Osteoblast (primary cell): Measurements from ENCODE around the gene RNF14. TPM values are rescaled to one million over a fixed set of nuclear protein-coding genes. Genes with fewer than 3 reads are reported as not detected.

Experiments
- DNase-seq: peaks from one replicate; pipeline ENCODE4 v3.0.0; 2011; ENCODE audit warnings: low spot score, mixed read lengths; ENCODE audit not compliant: insufficient read length; ENCODE audit errors: missing footprints
- H2AFZ ChIP-seq: 2 replicates; pipeline ENCODE4 v1.6.0; 2011; ENCODE audit warnings: mild to moderate bottlenecking, low read length
- H3K27ac ChIP-seq: 2 replicates; pipeline ENCODE4 v1.5.1; 2011; ENCODE audit warnings: mild to moderate bottlenecking, low read depth, low read length, moderate library complexity
- H3K27me3 ChIP-seq: 2 replicates; pipeline ENCODE4 v1.6.0; 2012; ENCODE audit warnings: mild to moderate bottlenecking, control low read depth, inconsistent platforms, low read length, moderate library complexity; ENCODE audit not compliant: insufficient read depth
- H3K36me3 ChIP-seq: 2 replicates; pipeline ENCODE4 v1.5.1; 2011; ENCODE audit warnings: mild to moderate bottlenecking, low read length, control low read depth, moderate library complexity; ENCODE audit not compliant: insufficient read depth
- H3K4me1 ChIP-seq: 2 replicates; pipeline ENCODE4 v1.5.1; 2011; ENCODE audit warnings: mild to moderate bottlenecking, low read length, control low read depth, moderate library complexity; ENCODE audit not compliant: insufficient read depth
- H3K4me2 ChIP-seq: 2 replicates; pipeline ENCODE4 v1.6.0; 2011; ENCODE audit warnings: mild to moderate bottlenecking, low read length; ENCODE audit not compliant: insufficient read depth
- H3K4me3 ChIP-seq: fragments of 200-600 bp; sonication (generic); 3 replicates; pipeline ENCODE4 v1.5.1; 2012; ENCODE audit warnings: mild to moderate bottlenecking, low read length, inconsistent platforms; ENCODE audit not compliant: insufficient read depth
- H3K79me2 ChIP-seq: 2 replicates; pipeline ENCODE4 v1.6.0; 2012; ENCODE audit warnings: mild to moderate bottlenecking, low read length, control low read depth, inconsistent platforms; ENCODE audit not compliant: insufficient read depth
- H3K9me3 ChIP-seq: 2 replicates; pipeline ENCODE4 v1.5.1; 2011; ENCODE audit warnings: low read depth, low read length, control low read depth
- H4K20me1 ChIP-seq: 2 replicates; pipeline ENCODE4 v1.6.0; 2012; ENCODE audit warnings: mild to moderate bottlenecking, low read length, control low read depth; ENCODE audit not compliant: insufficient read depth
- total RNA-seq: library from RNA; depleted of rRNA; stranded (reverse); fragments of >200 nt; gene quantifications from 2 replicates; pipeline ENCODE4 v1.2.3, GENCODE V29; 2012
- TF ChIP-seq, protein P1 (sequence below): IDR thresholded peaks from 2 replicates; pipeline ENCODE4 v1.5.1; 2011; ENCODE audit warnings: mild to moderate bottlenecking, low read depth, low read length, moderate library complexity; ENCODE audit errors: extremely low read depth

Gene RNF14
- total RNA-seq, 1 donor: 90.8 TPM

- Histone ChIP-seq H3K36me3 (peaks cover 10% of the 10 kb centered on the region), H3K4me1 (peaks cover 32% of the 10 kb centered on the region), H4K20me1 (peaks cover 3% of the 10 kb centered on the region), H3K27ac (peak overlapping the region; percentile 86), H3K79me2 (peaks cover 16% of the 10 kb centered on the region), H3K27me3 (no peaks in the 10 kb centered on the region), H3K9me3 (no peaks in the 10 kb centered on the region), H2AFZ (peak overlapping the region; percentile 40), H3K4me2 (peak overlapping the region; percentile 87), H3K4me3 (no peak overlapping the region)
- DNase-seq: peak; percentile 92
- TF ChIP-seq, protein P1, sequence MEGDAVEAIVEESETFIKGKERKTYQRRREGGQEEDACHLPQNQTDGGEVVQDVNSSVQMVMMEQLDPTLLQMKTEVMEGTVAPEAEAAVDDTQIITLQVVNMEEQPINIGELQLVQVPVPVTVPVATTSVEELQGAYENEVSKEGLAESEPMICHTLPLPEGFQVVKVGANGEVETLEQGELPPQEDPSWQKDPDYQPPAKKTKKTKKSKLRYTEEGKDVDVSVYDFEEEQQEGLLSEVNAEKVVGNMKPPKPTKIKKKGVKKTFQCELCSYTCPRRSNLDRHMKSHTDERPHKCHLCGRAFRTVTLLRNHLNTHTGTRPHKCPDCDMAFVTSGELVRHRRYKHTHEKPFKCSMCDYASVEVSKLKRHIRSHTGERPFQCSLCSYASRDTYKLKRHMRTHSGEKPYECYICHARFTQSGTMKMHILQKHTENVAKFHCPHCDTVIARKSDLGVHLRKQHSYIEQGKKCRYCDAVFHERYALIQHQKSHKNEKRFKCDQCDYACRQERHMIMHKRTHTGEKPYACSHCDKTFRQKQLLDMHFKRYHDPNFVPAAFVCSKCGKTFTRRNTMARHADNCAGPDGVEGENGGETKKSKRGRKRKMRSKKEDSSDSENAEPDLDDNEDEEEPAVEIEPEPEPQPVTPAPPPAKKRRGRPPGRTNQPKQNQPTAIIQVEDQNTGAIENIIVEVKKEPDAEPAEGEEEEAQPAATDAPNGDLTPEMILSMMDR: no peak
Observed at GRCh38 chr5:142013734-142014521, 45.0 kb downstream of the RNF14 start.

DNA sequence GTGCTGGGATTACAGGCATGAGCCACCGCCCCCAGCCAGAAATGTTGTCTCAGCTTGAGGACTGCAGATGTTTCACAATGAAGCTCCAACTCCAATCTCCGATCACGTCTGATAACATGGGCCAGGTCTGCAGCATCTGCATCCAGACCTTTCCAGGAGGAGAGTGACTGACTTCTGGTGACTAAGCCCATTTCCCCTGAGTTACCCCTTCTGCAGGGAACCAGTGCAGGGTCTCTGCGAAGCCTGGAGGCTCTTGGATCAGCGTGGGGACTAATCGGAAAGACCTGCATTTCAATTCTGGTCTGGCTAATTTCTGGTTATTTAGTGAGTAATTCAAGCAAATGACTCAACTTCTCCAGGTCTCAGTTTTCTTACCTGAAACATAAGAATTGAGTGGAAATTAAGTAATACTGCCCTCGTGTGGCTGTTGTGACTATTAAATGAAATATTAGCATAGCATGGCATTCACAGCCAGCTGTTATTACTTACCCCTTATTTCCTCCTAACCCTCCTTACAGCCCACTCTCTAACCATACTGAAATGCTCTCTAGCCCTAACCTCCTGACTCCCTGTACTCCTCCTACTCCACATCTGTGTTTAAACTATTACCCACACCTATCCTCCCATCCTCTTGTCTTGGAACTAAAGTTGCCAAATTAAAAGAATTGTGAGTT lies 46.1 kb downstream of the RNF14 start:
- TF ChIP-seq, protein P1: peak; percentile 61
- H3K36me3 ChIP-seq: peaks cover 4% of the 10 kb centered on the region
- H3K79me2 ChIP-seq: peaks cover 16% of the 10 kb centered on the region
- H3K9me3 ChIP-seq: no peaks in the 10 kb centered on the region
- no peaks in the 10 kb centered on the region for H3K27me3 ChIP-seq
- DNase-seq: no peak
- no peak overlapping the region for H3K4me3 ChIP-seq
- peaks cover 32% of the 10 kb centered on the region for H3K4me1 ChIP-seq
- peaks cover 3% of the 10 kb centered on the region for H4K20me1 ChIP-seq
- no peak overlapping the region for H3K27ac ChIP-seq
- H2AFZ ChIP-seq: no peak overlapping the region
- H3K4me2 ChIP-seq: no peak overlapping the region

GRCh38 chr5:142015781-142016533 lies 47.1 kb downstream of the RNF14 start:
- Histone ChIP-seq H3K36me3 (peaks cover 2% of the 10 kb centered on the region), H3K4me1 (peaks cover 32% of the 10 kb centered on the region), H3K9me3 (no peaks in the 10 kb centered on the region), H3K4me3 (no peak overlapping the region), H3K27me3 (no peaks in the 10 kb centered on the region), H3K27ac (no peak overlapping the region), H3K4me2 (peak overlapping the region; percentile 17), H2AFZ (no peak overlapping the region), H3K79me2 (peaks cover 16% of the 10 kb centered on the region), H4K20me1 (peaks cover 3% of the 10 kb centered on the region)
- DNase-seq: peak; percentile 84
- TF ChIP-seq, protein P1: no peak
